Ovary (tissue), 9 donors: Measurements from ENCODE around the gene SLC9A9. TPM values are rescaled to one million over a fixed set of nuclear protein-coding genes. Genes with fewer than 3 reads are reported as not detected.

Experiments
- DNase-seq, 5 donors: peaks; one replicate each; pipeline ENCODE4 v3.0.0-alpha.2; 2019 to 2020
- H3K27ac ChIP-seq, 2 donors: fragments of 200-600 bp; one replicate each; pipeline versions ENCODE4 v1.5.1 to v1.8.0; 2019 to 2022
- H3K27me3 ChIP-seq: fragments of 200-600 bp; one replicate; pipeline ENCODE4 v1.8.0; 2022
- H3K36me3 ChIP-seq: fragments of 200-600 bp; sonication (generic); one replicate; pipeline ENCODE4 v1.5.1; 2019
- H3K4me1 ChIP-seq: one replicate; pipeline ENCODE4 v1.8.1; 2013; ENCODE audit warnings: mild to moderate bottlenecking, moderate library complexity; ENCODE audit not compliant: insufficient read depth
- H3K4me3 ChIP-seq: fragments of 200-600 bp; sonication (generic); one replicate; pipeline ENCODE4 v1.5.1; 2017
- H3K9me3 ChIP-seq, 2 donors: fragments of 200-600 bp in 1 of 2; sonication (generic) in 1 of 2; one replicate each; pipeline versions ENCODE4 v1.5.1 to v1.8.1; 2013 to 2019; ENCODE audit warnings: mild to moderate bottlenecking in 1 of 2, moderate library complexity in 1 of 2
- EP300 ChIP-seq: sonication (generic); formaldehyde crosslinking; IDR thresholded peaks from one replicate; pipeline ENCODE4 v1.6.1; 2017; ENCODE audit warnings: antibody characterized with exemption
- POLR2A ChIP-seq: fragments of 450-650 bp; IDR thresholded peaks from one replicate; pipeline ENCODE4 v1.6.1; 2017; ENCODE audit warnings: antibody characterized with exemption, mild to moderate bottlenecking, moderate library complexity
- WGBS, 3 donors: extraction: QIAGEN DNeasy Blood & Tissue Kit in 1 of 3; methylation state at CpG; one replicate each; pipeline versions ENCODE4 v1.1.5 to v1.1.7; 2013 to 2017; 5-methylcytosine and 5-hydroxymethylcytosine counted together
- intact Hi-C, 4 donors: fragments of 100-400 bp; cut with DNase I; formaldehyde crosslinking; loops; one replicate each; pipeline versions ENCODE4 v1.11.0 to v1.15.1; 2022 to 2023
- polyA plus RNA-seq, 2 donors: library from polyadenylated mRNA; stranded (reverse); fragments of 200-250 nt in 1 of 2; fragments of 350-450 nt in 1 of 2; fragmentation: Illumina TruSeq in 1 of 2; extraction: RNeasy Lipid Tissue Mini Kit (QIAGEN cat#74804) in 1 of 2; gene quantifications; one replicate each; pipeline ENCODE4 v1.2.3, GENCODE V29; 2013 to 2014
- total RNA-seq, 7 donors: library from RNA; depleted of rRNA in 2 of 7; stranded (reverse); fragments of >200 nt in 2 of 7; fragmentation: NEBNext Ultra II Directional in 3 of 7; extraction: Animal tissue kit (Norgen Biotek cat#: 25700) in 3 of 7; gene quantifications; one replicate each; pipeline versions ENCODE4 v1.1.0 to v1.2.4, GENCODE V29; 2016 to 2023
- TF ChIP-seq, protein P1 (sequence below), 3 donors: fragments of 450-650 bp in 2 of 3; fragments of 200-600 bp in 1 of 3; IDR thresholded peaks; one replicate each; pipeline versions ENCODE4 v1.5.1 to v1.8.0; 2016 to 2022; ENCODE audit warnings: antibody characterized with exemption in 3 of 3, mild to moderate bottlenecking in 1 of 3
- donor health status: DM: no; HTN: no; CAD: no; lungs with moderate emphysema.
- donor health status: DM: no; HTN: no; CAD: no.
- donor health status: Bipolar disorder and iron deficiency.
- donor health status: DM: yes; HTN: yes; CAD: no.
- donor health status: DM: no; HTN: no; CAD: no.
- donor health status: DM: yes; HTN: yes; CAD: no.

SLC9A9 gene
- total and polyA plus RNA-seq, 9 donors: 7.0 to 22.7 (median 13.5) TPM

GRCh38 chr3:143244516-143245063, 603.7 kb downstream of the SLC9A9 start:
- 85 to 89% (median 85%) methylated on average over 9 of the region's 9 CpGs for WGBS, 3 donors
- TF ChIP-seq EP300: no peak
- TF ChIP-seq, protein P1, sequence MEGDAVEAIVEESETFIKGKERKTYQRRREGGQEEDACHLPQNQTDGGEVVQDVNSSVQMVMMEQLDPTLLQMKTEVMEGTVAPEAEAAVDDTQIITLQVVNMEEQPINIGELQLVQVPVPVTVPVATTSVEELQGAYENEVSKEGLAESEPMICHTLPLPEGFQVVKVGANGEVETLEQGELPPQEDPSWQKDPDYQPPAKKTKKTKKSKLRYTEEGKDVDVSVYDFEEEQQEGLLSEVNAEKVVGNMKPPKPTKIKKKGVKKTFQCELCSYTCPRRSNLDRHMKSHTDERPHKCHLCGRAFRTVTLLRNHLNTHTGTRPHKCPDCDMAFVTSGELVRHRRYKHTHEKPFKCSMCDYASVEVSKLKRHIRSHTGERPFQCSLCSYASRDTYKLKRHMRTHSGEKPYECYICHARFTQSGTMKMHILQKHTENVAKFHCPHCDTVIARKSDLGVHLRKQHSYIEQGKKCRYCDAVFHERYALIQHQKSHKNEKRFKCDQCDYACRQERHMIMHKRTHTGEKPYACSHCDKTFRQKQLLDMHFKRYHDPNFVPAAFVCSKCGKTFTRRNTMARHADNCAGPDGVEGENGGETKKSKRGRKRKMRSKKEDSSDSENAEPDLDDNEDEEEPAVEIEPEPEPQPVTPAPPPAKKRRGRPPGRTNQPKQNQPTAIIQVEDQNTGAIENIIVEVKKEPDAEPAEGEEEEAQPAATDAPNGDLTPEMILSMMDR (IDR thresholded peaks at IDR 0.05): no peak
- no peak for TF ChIP-seq POLR2A

DNA sequence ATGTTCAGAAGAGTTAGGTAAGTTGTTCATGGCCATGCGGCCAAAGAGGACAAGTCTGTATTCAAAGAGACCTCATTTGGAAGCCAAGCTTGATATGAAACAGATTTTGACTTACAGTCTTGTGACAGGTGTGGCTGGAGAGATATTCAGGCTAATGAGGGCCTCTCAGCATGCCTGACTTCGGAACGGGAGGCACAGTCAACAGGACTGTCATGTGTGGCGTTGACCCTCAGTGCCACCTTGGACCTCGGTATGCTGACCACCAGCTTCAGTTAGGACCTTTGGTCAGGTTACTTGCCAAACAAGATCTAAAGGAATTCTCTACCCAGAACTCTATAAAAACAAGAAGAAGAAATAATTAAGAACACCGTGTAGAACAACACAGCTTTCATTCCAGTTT, 604.6 kb downstream of the SLC9A9 start:
- peaks cover 10% of the 10 kb centered on the region for H3K4me1 ChIP-seq
- H3K4me3 ChIP-seq: no peak overlapping the region
- intact Hi-C loops: no loop called here
- 93 to 95% (median 95%) methylated on average over 6 of the region's 6 CpGs for WGBS, 3 donors
- H3K9me3 ChIP-seq: no peaks in the 10 kb centered on the region
- no peaks in the 10 kb centered on the region for H3K27me3 ChIP-seq
- no peak for DNase-seq
- TF ChIP-seq EP300: no peak
- TF ChIP-seq POLR2A: no peak
- TF ChIP-seq, protein P1 (IDR thresholded peaks at IDR 0.05): no peak
- H3K27ac ChIP-seq: no peak overlapping the region
- H3K36me3 ChIP-seq: no peaks in the 10 kb centered on the region

More at GRCh38 chr3:143244516-143245063, 603.7 kb downstream of the SLC9A9 start:
- Histone ChIP-seq H3K27me3 (no peaks in the 10 kb centered on the region), H3K36me3 (no peaks in the 10 kb centered on the region), H3K9me3 (no peaks in the 10 kb centered on the region), H3K4me3 (no peak overlapping the region), H3K4me1 (peaks cover 10% of the 10 kb centered on the region), H3K27ac (no peak overlapping the region)
- intact Hi-C loops: no loop called here
- DNase-seq: no peak

DNA sequence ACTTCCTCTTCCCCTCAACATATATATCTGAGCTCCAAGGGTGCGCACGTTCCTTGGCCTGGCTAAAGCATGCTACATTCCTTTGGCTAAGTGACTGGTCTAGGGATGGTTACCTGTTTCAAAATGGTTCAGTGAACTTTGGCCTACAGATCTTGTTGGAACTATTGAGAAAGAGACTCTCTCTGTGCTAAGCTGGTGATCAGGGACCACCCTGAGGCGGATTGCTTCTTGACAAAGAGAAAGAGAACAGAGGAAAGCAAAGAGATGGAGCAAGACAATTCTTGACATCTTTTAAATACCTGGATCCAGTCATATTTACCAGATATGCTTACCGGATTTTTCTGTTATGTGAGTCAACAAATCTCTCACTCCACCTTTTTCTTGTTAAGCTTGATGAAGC, 605.6 kb downstream of the SLC9A9 start:
- TF ChIP-seq POLR2A (no peak), EP300 (no peak)
- TF ChIP-seq, protein P1 (IDR thresholded peaks at IDR 0.05): no peak
- Histone ChIP-seq H3K36me3 (no peaks in the 10 kb centered on the region), H3K4me3 (no peak overlapping the region), H3K9me3 (no peaks in the 10 kb centered on the region), H3K4me1 (peaks cover 10% of the 10 kb centered on the region), H3K27ac (no peak overlapping the region), H3K27me3 (no peaks in the 10 kb centered on the region)
- no peak for DNase-seq
- intact Hi-C loops: no loop called here
- WGBS, 3 donors: 74 to 81% (median 75%) methylated on average over 4 of the region's 4 CpGs

DNA sequence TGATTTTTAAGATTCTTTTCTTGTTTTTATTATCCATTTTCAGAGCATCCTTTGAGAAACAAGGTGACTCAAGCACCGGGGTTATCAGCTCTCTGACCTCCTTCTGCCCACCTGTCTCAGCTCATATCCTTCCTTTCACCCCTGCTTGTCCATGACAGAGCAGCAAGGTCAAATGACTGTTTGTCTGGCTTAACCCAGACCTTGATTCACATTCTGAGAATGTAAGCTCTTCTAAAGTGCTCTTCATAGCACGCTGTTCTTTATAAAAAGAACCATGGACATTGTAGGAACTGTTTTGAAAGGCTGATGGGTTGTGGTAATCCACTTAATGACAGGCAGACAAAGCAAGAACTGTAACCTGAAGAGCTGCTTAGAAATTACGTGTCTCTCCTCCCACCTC, 606.2 kb downstream of the SLC9A9 start:
- Histone ChIP-seq H3K36me3 (no peaks in the 10 kb centered on the region), H3K27ac (no peak overlapping the region), H3K9me3 (no peaks in the 10 kb centered on the region), H3K4me3 (no peak overlapping the region), H3K4me1 (peaks cover 10% of the 10 kb centered on the region), H3K27me3 (no peaks in the 10 kb centered on the region)
- intact Hi-C loops: no loop called here
- no peak for DNase-seq
- 51 to 68% (median 54%) methylated on average over 3 of the region's 3 CpGs for WGBS, 3 donors
- no peak for TF ChIP-seq EP300
- TF ChIP-seq POLR2A: no peak
- TF ChIP-seq, protein P1 (IDR thresholded peaks at IDR 0.05): no peak
